H1 (cell line): ENCODE measurements around the gene BEX3. TPM values are rescaled to one million over a fixed set of nuclear protein-coding genes. Genes with fewer than 3 reads are reported as not detected.

Experiments used
- CTCF ChIA-PET: fragments of 300-600 bp; sonication (Branson Sonifier 250); formaldehyde crosslinking; loops from one replicate; lab custom pipeline; 2021; ENCODE audit not compliant: partially characterized antibody; lab: Charles Lee
- POLR2A ChIA-PET: fragments of 300-600 bp; sonication (Branson Sonifier 250); formaldehyde crosslinking; loops from one replicate; lab custom pipeline; 2021; ENCODE audit warnings: inconsistent platforms; ENCODE audit not compliant: partially characterized antibody; lab: Charles Lee
- DNase-seq, 2 experiments: peaks; one replicate each; pipeline versions ENCODE4 v3.0.0 to v3.0.0-alpha.2; 2010 to 2022; ENCODE audit warnings: low spot score in 2 of 2, low read depth in 1 of 2, mixed read lengths in 1 of 2
- FAIRE-seq: peaks from 2 replicates; lab custom pipeline; 2011; peaks lifted over from hg19 to GRCh38; lab: Jason Lieb, UNC
- H2AFZ ChIP-seq: 2 replicates; pipeline ENCODE4 v1.8.1; 2012; ENCODE audit warnings: low read length, inconsistent platforms
- H2AK5ac ChIP-seq: 2 replicates; pipeline ENCODE4 v1.6.1; 2013; ENCODE audit warnings: low read depth, low read length
- H2BK120ac ChIP-seq: replicated peaks from 2 replicates; pipeline ENCODE3; 2013; ENCODE audit warnings: low read depth, low read length, inconsistent platforms
- H2BK12ac ChIP-seq: 2 replicates; pipeline ENCODE4 v1.6.1; 2013; ENCODE audit warnings: low read depth, low read length
- H2BK15ac ChIP-seq: 2 replicates; pipeline ENCODE4 v1.6.1; 2013; ENCODE audit warnings: low read length
- H2BK20ac ChIP-seq: 2 replicates; pipeline ENCODE4 v1.6.1; 2013; ENCODE audit warnings: low read length
- H2BK5ac ChIP-seq: 2 replicates; pipeline ENCODE4 v1.6.1; 2013; ENCODE audit warnings: low read depth, low read length
- H3K14ac ChIP-seq: 2 replicates; pipeline ENCODE4 v1.6.1; 2013; ENCODE audit warnings: inconsistent platforms; ENCODE audit not compliant: insufficient read length
- H3K18ac ChIP-seq: 2 replicates; pipeline ENCODE4 v1.6.1; 2013; ENCODE audit warnings: low read length; ENCODE audit errors: extremely low read depth
- H3K23ac ChIP-seq: 2 replicates; pipeline ENCODE4 v1.6.1; 2013; ENCODE audit warnings: inconsistent platforms; ENCODE audit not compliant: insufficient read length
- H3K23me2 ChIP-seq: 2 replicates; pipeline ENCODE4 v1.6.1; 2013; ENCODE audit warnings: low read depth, low read length
- H3K27ac ChIP-seq: 2 replicates; pipeline ENCODE4 v1.6.1; 2011; ENCODE audit warnings: low read depth, low read length, inconsistent platforms
- H3K27me3 ChIP-seq, 4 experiments: replicated peaks in 1 of 4; 1 replicate in 1 of 4; 2 replicates in 3 of 4; pipeline versions ENCODE4 v1.6.1 to v1.8.1; 2011 to 2013; ENCODE audit warnings: low read length in 3 of 4, mild to moderate bottlenecking in 3 of 4, inconsistent platforms in 2 of 4, mixed read lengths in 2 of 4, moderate library complexity in 1 of 4; ENCODE audit not compliant: control insufficient read depth in 3 of 4, insufficient read depth in 3 of 4; ENCODE audit errors: extremely low read depth in 1 of 4
- H3K36me3 ChIP-seq, 4 experiments: 2 replicates each; pipeline versions ENCODE4 v1.6.1 to v1.8.1; 2011 to 2013; ENCODE audit warnings: mild to moderate bottlenecking in 4 of 4, low read length in 3 of 4, moderate library complexity in 2 of 4, control low read depth in 1 of 4, inconsistent platforms in 1 of 4; ENCODE audit not compliant: insufficient read depth in 4 of 4, control insufficient read depth in 2 of 4
- H3K4ac ChIP-seq: replicated peaks from 2 replicates; pipeline ENCODE3; 2013; ENCODE audit warnings: low read length, low read depth, mixed read lengths, inconsistent platforms; ENCODE audit not compliant: insufficient read length
- H3K4me1 ChIP-seq, 4 experiments: replicated peaks in 1 of 4; 1 replicate in 1 of 4; 2 replicates in 3 of 4; pipeline versions ENCODE4 v1.6.1 to v1.8.1; 2011 to 2013; ENCODE audit warnings: low read length in 3 of 4, inconsistent platforms in 2 of 4, mixed read lengths in 1 of 4; ENCODE audit not compliant: insufficient read depth in 4 of 4, control insufficient read depth in 3 of 4
- H3K4me2 ChIP-seq, 2 experiments: 2 replicates each; pipeline versions ENCODE4 v1.6.1 to v1.8.1; 2011 to 2013; ENCODE audit warnings: low read depth in 2 of 2, low read length in 2 of 2, control low read depth in 1 of 2, inconsistent platforms in 1 of 2, mild to moderate bottlenecking in 1 of 2; ENCODE audit not compliant: insufficient read depth in 1 of 2
- H3K4me3 ChIP-seq, 4 experiments: fragments of 200-600, 300-600 bp in 1 of 4; sonication (generic), shearing (Covaris generic), sonication (Bioruptor Twin) in 1 of 4; 2 replicates each; pipeline versions ENCODE4 v1.5.1 to v1.8.1; 2011 to 2016; ENCODE audit warnings: low read length in 4 of 4, low read depth in 3 of 4, control low read depth in 2 of 4, inconsistent platforms in 2 of 4, mild to moderate bottlenecking in 2 of 4, mixed read lengths in 1 of 4, moderate library complexity in 1 of 4; ENCODE audit not compliant: insufficient read depth in 2 of 4; ENCODE audit errors: extremely low read depth in 1 of 4
- H3K56ac ChIP-seq: replicated peaks from 2 replicates; pipeline ENCODE3; 2013; ENCODE audit warnings: low read depth, mild to moderate bottlenecking, mixed read lengths, low read length, inconsistent platforms; ENCODE audit not compliant: insufficient read length
- H3K79me1 ChIP-seq: 2 replicates; pipeline ENCODE4 v1.6.1; 2013; ENCODE audit warnings: low read depth, low read length, control low read depth
- H3K79me2 ChIP-seq, 2 experiments: 2 replicates each; pipeline versions ENCODE4 v1.6.1 to v1.8.1; 2012 to 2013; ENCODE audit warnings: low read length in 2 of 2, mild to moderate bottlenecking in 2 of 2, inconsistent platforms in 1 of 2; ENCODE audit not compliant: insufficient read depth in 2 of 2, control insufficient read depth in 1 of 2
- H3K9ac ChIP-seq, 4 experiments: replicated peaks in 1 of 4; 1 replicate in 1 of 4; 2 replicates in 3 of 4; pipeline versions ENCODE4 v1.6.1 to v1.8.1; 2011 to 2013; ENCODE audit warnings: low read depth in 3 of 4, low read length in 3 of 4, control low read depth in 2 of 4, mild to moderate bottlenecking in 2 of 4, moderate library complexity in 2 of 4, inconsistent platforms in 1 of 4; ENCODE audit errors: extremely low read depth in 1 of 4
- H3K9me3 ChIP-seq, 2 experiments: 2 replicates each; pipeline versions ENCODE4 v1.6.1 to v1.8.1; 2012 to 2013; ENCODE audit warnings: mild to moderate bottlenecking in 2 of 2, moderate library complexity in 2 of 2, control low read depth in 1 of 2, inconsistent platforms in 1 of 2, low read depth in 1 of 2, low read length in 1 of 2, mixed read lengths in 1 of 2; ENCODE audit not compliant: insufficient read depth in 2 of 2
- H4K20me1 ChIP-seq, 2 experiments: replicated peaks in 1 of 2; 2 replicates each; pipeline versions ENCODE3 to v1.8.1; 2011 to 2013; ENCODE audit warnings: inconsistent platforms in 2 of 2, low read length in 2 of 2, mild to moderate bottlenecking in 1 of 2; ENCODE audit not compliant: insufficient read depth in 2 of 2, control insufficient read depth in 1 of 2
- H4K5ac ChIP-seq: 2 replicates; pipeline ENCODE4 v1.6.1; 2013; ENCODE audit warnings: low read length, low read depth, mixed read lengths, inconsistent platforms; ENCODE audit not compliant: insufficient read length
- H4K8ac ChIP-seq: 2 replicates; pipeline ENCODE4 v1.8.0; 2013; ENCODE audit warnings: mild to moderate bottlenecking, moderate library complexity, low read length, inconsistent platforms; ENCODE audit not compliant: insufficient read depth; ENCODE audit errors: extremely low read depth
- H4K91ac ChIP-seq: replicated peaks from 2 replicates; pipeline ENCODE3; 2013; ENCODE audit warnings: low read length, mixed read lengths, inconsistent platforms; ENCODE audit not compliant: insufficient read length
- CREB1 ChIP-seq: IDR thresholded peaks from 2 replicates; pipeline ENCODE4 v1.6.1; 2012; ENCODE audit warnings: inconsistent platforms
- CTCF ChIP-seq, 3 experiments: IDR thresholded peaks; 1 replicate in 2 of 3; 2 replicates in 1 of 3; pipeline versions ENCODE4 v1.5.1 to v1.6.1; 2011; ENCODE audit warnings: low read length in 3 of 3, mild to moderate bottlenecking in 3 of 3, inconsistent platforms in 2 of 3, low read depth in 1 of 3, moderate library complexity in 1 of 3; ENCODE audit not compliant: insufficient read depth in 1 of 3; ENCODE audit errors: control extremely low read depth in 1 of 3
- EP300 ChIP-seq, 2 experiments: IDR thresholded peaks; 1 replicate in 1 of 2; 2 replicates in 1 of 2; pipeline ENCODE4 v1.6.1; 2011 to 2012; ENCODE audit warnings: low read depth in 2 of 2, low read length in 2 of 2, mild to moderate bottlenecking in 2 of 2, borderline replicate concordance in 1 of 2, inconsistent platforms in 1 of 2, moderate library complexity in 1 of 2
- NANOG ChIP-seq: IDR thresholded peaks from 2 replicates; pipeline ENCODE4 v1.6.1; 2011; ENCODE audit warnings: low read length, low read depth, mild to moderate bottlenecking, inconsistent platforms; ENCODE audit not compliant: insufficient read depth, poor library complexity, severe bottlenecking
- RXRA ChIP-seq: IDR thresholded peaks from 2 replicates; pipeline ENCODE4 v1.6.1; 2011; ENCODE audit warnings: low read depth, mild to moderate bottlenecking, low read length, moderate library complexity; ENCODE audit not compliant: insufficient read depth
- TBP ChIP-seq: IDR thresholded peaks from 2 replicates; pipeline ENCODE4 v1.6.1; 2011; ENCODE audit warnings: low read depth, low read length, improper control_type of control experiment
- TEAD4 ChIP-seq: IDR thresholded peaks from 2 replicates; pipeline ENCODE4 v1.6.1; 2012; ENCODE audit warnings: low read depth, low read length, inconsistent platforms, mixed read lengths
- WGBS, 2 experiments: shearing (Covaris generic) in 1 of 2; methylation state at CpG; one replicate each; pipeline versions ENCODE4 v1.1.6 to v1.1.7; 2013 to 2015; ENCODE audit warnings: low lambda C conversion rate in 2 of 2, mixed read lengths in 2 of 2, inconsistent platforms in 1 of 2, low coverage in 1 of 2, missing lambda C conversion rate in 1 of 2; ENCODE audit not compliant: insufficient replicate concordance in 2 of 2, insufficient coverage in 1 of 2, insufficient read length in 1 of 2; ENCODE audit errors: extremely low coverage in 1 of 2, missing lambda C conversion rate in 1 of 2; 5-methylcytosine and 5-hydroxymethylcytosine counted together
- polyA plus RNA-seq, 7 experiments: library from polyadenylated mRNA; depleted of rRNA in 3 of 7; stranded (reverse) in 5 of 7; unstranded in 2 of 7; fragments of >200 nt in 5 of 7; fragments of 200-250 nt in 2 of 7; gene quantifications; 1 replicate in 5 of 7; 2 replicates in 1 of 7; 4 replicates in 1 of 7; pipeline versions ENCODE4 v1.2.1 to v1.2.3, GENCODE V29; 2011 to 2013; ENCODE audit warnings: missing spikeins in 2 of 7, mixed read lengths in 2 of 7
- total RNA-seq: library from RNA; stranded (reverse); fragmentation: NEBNext Ultra II Directional; extraction: Animal tissue kit (Norgen Biotek cat#: 25700); gene quantifications from 2 replicates; pipeline ENCODE4 v1.2.1, GENCODE V29; 2021

Gene BEX3
- total and polyA plus RNA-seq, 2 of the 8 experiments (the other 6 are each of a cell fraction or from before 2014, with no cell fraction given): 330 to 366 TPM

GRCh38 chrX:103417370-103417769, 41.0 kb downstream of the BEX3 start:
- no peak overlapping the region for H2AK5ac ChIP-seq
- no peak overlapping the region for H3K23ac ChIP-seq
- H3K9ac ChIP-seq: no peak overlapping the region
- FAIRE-seq: no peak
- no peak overlapping the region for H3K4me3 ChIP-seq
- peaks cover 2% of the 10 kb centered on the region in 2 experiments for H4K20me1 ChIP-seq
- ChIA-PET POLR2A (interaction anchor here (1.5 kb wide), 1 partner anchor 13 kb away, joined by 4 read pairs; no protein-coding TSS in a partner anchor), CTCF (interaction anchor here (1.5 to 1.9 kb wide), 2 partner anchors 8 to 47 kb away, joined by 4 to 5 read pairs; no protein-coding TSS in a partner anchor)
- no peaks in the 10 kb centered on the region for H3K9me3 ChIP-seq
- no peak overlapping the region for H2AFZ ChIP-seq
- 0% methylated on average over 1 of the region's 1 CpG; no CpG with 5 or more reads in 1 of the 2 experiments for WGBS, 2 experiments
- no peak for DNase-seq
- no peaks in the 10 kb centered on the region for H3K79me2 ChIP-seq
- no peak overlapping the region for H2BK15ac ChIP-seq
- no peak overlapping the region for H2BK5ac ChIP-seq
- H2BK20ac ChIP-seq: no peak overlapping the region
- H2BK12ac ChIP-seq: no peak overlapping the region
- H4K5ac ChIP-seq: no peak overlapping the region
- H3K18ac ChIP-seq: no peak overlapping the region
- H3K14ac ChIP-seq: no peak overlapping the region
- H3K27ac ChIP-seq: no peak overlapping the region
- H3K4me2 ChIP-seq: no peak overlapping the region; a peak in 1 of 4 replicates
- 0 out of 2 replicates have a peak, but pooled peaks cover 2% of the 10 kb centered on the region for H3K79me1 ChIP-seq
- H3K4me1 ChIP-seq: peaks cover 0 to 4% (median 0%) of the 10 kb centered on the region in 4 experiments; a peak in 1 of 7 replicates
- H3K23me2 ChIP-seq: no peaks in the 10 kb centered on the region
- H4K8ac ChIP-seq: no peak overlapping the region
- H3K36me3 ChIP-seq: no peaks in the 10 kb centered on the region
- TF ChIP-seq CREB1 (no peak), RXRA (no peak), TBP (no peak), NANOG (peak; percentile 58), TEAD4 (no peak), EP300 (IDR thresholded peaks at IDR 0.05; ENCODE audit: borderline replicate concordance in 1 of 2, low read depth in 2 of 2, low read length in 2 of 2) (no peak), CTCF (IDR thresholded peaks at IDR 0.05; ENCODE audit: control extremely low read depth in 1 of 3, insufficient read depth in 1 of 3, low read depth in 1 of 3, low read length in 3 of 3) (no peak)
- H4K91ac ChIP-seq: no peak overlapping the region
- no peak overlapping the region for H3K4ac ChIP-seq
- H3K27me3 ChIP-seq: no peaks in the 10 kb centered on the region; a peak in 3 of 7 replicates
- H2BK120ac ChIP-seq: no peak overlapping the region
- H3K56ac ChIP-seq: no peak overlapping the region
